ENCODE results near the gene CADPS.

DNA sequence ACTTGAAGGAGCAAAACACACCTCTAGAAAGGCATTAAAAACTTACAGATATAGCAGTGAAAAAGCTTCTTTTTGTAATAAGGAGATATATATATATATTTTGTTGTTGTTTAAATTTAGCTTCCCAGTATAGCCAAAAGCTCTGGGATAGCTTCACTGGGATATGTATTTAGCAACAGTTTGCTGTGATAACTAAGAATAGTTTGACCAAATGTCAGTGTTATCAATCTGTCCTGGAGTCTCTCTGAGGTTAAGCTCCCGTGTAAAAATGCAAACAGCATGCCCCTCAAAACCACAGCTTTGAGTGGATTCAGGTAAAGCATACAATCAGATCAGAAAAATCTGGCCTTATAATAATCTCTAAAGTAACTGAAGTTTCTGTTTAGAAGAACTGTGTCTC, 2.9 kb downstream of the CADPS start:
- TF ChIP-seq ZFP3 (CRISPR knock-in tag; IDR thresholded peaks at IDR 0.05) = no peak
- no peak for TF ChIP-seq RARB (CRISPR knock-in tag; IDR thresholded peaks at IDR 0.05)
- no peak for TF ChIP-seq CSDC2 (CRISPR knock-in tag; IDR thresholded peaks at IDR 0.05)
- TF ChIP-seq, protein P1, sequence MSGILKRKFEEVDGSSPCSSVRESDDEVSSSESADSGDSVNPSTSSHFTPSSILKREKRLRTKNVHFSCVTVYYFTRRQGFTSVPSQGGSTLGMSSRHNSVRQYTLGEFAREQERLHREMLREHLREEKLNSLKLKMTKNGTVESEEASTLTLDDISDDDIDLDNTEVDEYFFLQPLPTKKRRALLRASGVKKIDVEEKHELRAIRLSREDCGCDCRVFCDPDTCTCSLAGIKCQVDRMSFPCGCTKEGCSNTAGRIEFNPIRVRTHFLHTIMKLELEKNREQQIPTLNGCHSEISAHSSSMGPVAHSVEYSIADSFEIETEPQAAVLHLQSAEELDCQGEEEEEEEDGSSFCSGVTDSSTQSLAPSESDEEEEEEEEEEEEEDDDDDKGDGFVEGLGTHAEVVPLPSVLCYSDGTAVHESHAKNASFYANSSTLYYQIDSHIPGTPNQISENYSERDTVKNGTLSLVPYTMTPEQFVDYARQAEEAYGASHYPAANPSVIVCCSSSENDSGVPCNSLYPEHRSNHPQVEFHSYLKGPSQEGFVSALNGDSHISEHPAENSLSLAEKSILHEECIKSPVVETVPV (CRISPR knock-in tag; IDR thresholded peaks at IDR 0.05) = no peak
- TF ChIP-seq ZC3H10 (CRISPR knock-in tag; IDR thresholded peaks at IDR 0.05) = no peak
- no peak for TF ChIP-seq ARNTL (CRISPR knock-in tag; IDR thresholded peaks at IDR 0.05; ENCODE audit: borderline replicate concordance, low read depth)
- TF ChIP-seq ISL1 (CRISPR knock-in tag; IDR thresholded peaks at IDR 0.05) = no peak
- no peak for TF ChIP-seq BACH2 (CRISPR knock-in tag; IDR thresholded peaks at IDR 0.05; ENCODE audit: borderline replicate concordance)
- TF ChIP-seq, protein P2, sequence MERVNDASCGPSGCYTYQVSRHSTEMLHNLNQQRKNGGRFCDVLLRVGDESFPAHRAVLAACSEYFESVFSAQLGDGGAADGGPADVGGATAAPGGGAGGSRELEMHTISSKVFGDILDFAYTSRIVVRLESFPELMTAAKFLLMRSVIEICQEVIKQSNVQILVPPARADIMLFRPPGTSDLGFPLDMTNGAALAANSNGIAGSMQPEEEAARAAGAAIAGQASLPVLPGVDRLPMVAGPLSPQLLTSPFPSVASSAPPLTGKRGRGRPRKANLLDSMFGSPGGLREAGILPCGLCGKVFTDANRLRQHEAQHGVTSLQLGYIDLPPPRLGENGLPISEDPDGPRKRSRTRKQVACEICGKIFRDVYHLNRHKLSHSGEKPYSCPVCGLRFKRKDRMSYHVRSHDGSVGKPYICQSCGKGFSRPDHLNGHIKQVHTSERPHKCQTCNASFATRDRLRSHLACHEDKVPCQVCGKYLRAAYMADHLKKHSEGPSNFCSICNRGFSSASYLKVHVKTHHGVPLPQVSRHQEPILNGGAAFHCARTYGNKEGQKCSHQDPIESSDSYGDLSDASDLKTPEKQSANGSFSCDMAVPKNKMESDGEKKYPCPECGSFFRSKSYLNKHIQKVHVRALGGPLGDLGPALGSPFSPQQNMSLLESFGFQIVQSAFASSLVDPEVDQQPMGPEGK (CRISPR knock-in tag; IDR thresholded peaks at IDR 0.05; ENCODE audit: borderline replicate concordance) = no peak
- no peak for TF ChIP-seq ZNF70 (CRISPR knock-in tag; IDR thresholded peaks at IDR 0.05)
- TF ChIP-seq, protein P3, sequence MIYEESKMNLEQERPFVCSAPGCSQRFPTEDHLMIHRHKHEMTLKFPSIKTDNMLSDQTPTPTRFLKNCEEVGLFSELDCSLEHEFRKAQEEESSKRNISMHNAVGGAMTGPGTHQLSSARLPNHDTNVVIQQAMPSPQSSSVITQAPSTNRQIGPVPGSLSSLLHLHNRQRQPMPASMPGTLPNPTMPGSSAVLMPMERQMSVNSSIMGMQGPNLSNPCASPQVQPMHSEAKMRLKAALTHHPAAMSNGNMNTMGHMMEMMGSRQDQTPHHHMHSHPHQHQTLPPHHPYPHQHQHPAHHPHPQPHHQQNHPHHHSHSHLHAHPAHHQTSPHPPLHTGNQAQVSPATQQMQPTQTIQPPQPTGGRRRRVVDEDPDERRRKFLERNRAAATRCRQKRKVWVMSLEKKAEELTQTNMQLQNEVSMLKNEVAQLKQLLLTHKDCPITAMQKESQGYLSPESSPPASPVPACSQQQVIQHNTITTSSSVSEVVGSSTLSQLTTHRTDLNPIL (CRISPR knock-in tag; IDR thresholded peaks at IDR 0.05; ENCODE audit: low read depth) = no peak
